Body of pancreas (tissue), 4 donors: ENCODE results near the gene NMRK1. TPM values are rescaled to one million over a fixed set of nuclear protein-coding genes. Genes with fewer than 3 reads are reported as not detected.

ENCODE experiments used
- ATAC-seq: fragments of 150-250 bp; one replicate; pipeline ENCODE4 v1.9.1; 2016
- DNase-seq, 4 donors: peaks; one replicate each; pipeline ENCODE4 v3.0.0-alpha.2; 2019
- H3K27ac ChIP-seq, 4 donors: fragments of 200-600 bp; sonication (generic); 1 replicate in 3 of 4; 2 replicates in 1 of 4; pipeline versions ENCODE4 v1.5.1 to v1.6.1; 2016 to 2019; ENCODE audit warnings: mild to moderate bottlenecking in 1 of 4, mixed read lengths in 1 of 4, moderate library complexity in 1 of 4
- H3K27me3 ChIP-seq, 2 donors: fragments of 200-600 bp; sonication (generic); one replicate each; pipeline ENCODE4 v1.6.0; 2016; ENCODE audit warnings: mild to moderate bottlenecking in 1 of 2
- H3K36me3 ChIP-seq, 2 donors: fragments of 200-600 bp; sonication (generic); replicated peaks in 1 of 2; 2 replicates each; pipeline ENCODE4 v1.5.1; 2016; ENCODE audit warnings: low read depth in 2 of 2; ENCODE audit not compliant: insufficient read depth in 1 of 2
- H3K4me1 ChIP-seq: fragments of 200-600 bp; sonication (generic); one replicate; pipeline ENCODE4 v1.6.0; 2016
- H3K4me3 ChIP-seq, 2 donors: fragments of 200-600 bp; sonication (generic); 1 replicate in 1 of 2; 2 replicates in 1 of 2; pipeline ENCODE4 v1.5.1; 2016 to 2019
- H3K9me3 ChIP-seq, 3 donors: fragments of 200-600 bp; sonication (generic); 1 replicate in 2 of 3; 2 replicates in 1 of 3; pipeline ENCODE4 v1.5.1; 2016
- POLR2A ChIP-seq, 3 donors: fragments of 450-650 bp; IDR thresholded peaks; one replicate each; pipeline ENCODE4 v1.6.1; 2016; ENCODE audit warnings: antibody characterized with exemption in 3 of 3, mild to moderate bottlenecking in 2 of 3
- WGBS, 2 donors: methylation state at CpG; one replicate each; pipeline ENCODE4 v1.1.5; 2017; 5-methylcytosine and 5-hydroxymethylcytosine counted together
- intact Hi-C: fragments of 100-400 bp; cut with DNase I; formaldehyde crosslinking; loops from one replicate; pipeline ENCODE4 v1.15.1; 2023
- small RNA-seq: library from RNA; depleted of rRNA; stranded (forward); fragments of <200 nt; gene quantifications from one replicate; pipeline ENCODE3, GENCODE V24; 2016
- total RNA-seq, 2 donors: library from RNA; depleted of rRNA; stranded (reverse); fragments of >200 nt; gene quantifications; one replicate each; pipeline ENCODE4 v1.1.0, GENCODE V29; 2016
- TF ChIP-seq, protein P1 (sequence below), 7 experiments: fragments of 450-650 bp in 4 of 7; fragments of 200-600 bp in 3 of 7; sonication (generic) in 3 of 7; IDR thresholded peaks; one replicate each; pipeline ENCODE4 v1.5.1; 2016 to 2019; ENCODE audit warnings: antibody characterized with exemption in 7 of 7

Gene NMRK1
- total RNA-seq, 2 donors from 2014 or later, result 12.5 to 31.1 TPM

- WGBS, 2 donors, result 88 to 90% methylated on average over 5 of the region's 5 CpGs
- no peak for TF ChIP-seq POLR2A (IDR thresholded peaks at IDR 0.05)
- TF ChIP-seq, protein P1, sequence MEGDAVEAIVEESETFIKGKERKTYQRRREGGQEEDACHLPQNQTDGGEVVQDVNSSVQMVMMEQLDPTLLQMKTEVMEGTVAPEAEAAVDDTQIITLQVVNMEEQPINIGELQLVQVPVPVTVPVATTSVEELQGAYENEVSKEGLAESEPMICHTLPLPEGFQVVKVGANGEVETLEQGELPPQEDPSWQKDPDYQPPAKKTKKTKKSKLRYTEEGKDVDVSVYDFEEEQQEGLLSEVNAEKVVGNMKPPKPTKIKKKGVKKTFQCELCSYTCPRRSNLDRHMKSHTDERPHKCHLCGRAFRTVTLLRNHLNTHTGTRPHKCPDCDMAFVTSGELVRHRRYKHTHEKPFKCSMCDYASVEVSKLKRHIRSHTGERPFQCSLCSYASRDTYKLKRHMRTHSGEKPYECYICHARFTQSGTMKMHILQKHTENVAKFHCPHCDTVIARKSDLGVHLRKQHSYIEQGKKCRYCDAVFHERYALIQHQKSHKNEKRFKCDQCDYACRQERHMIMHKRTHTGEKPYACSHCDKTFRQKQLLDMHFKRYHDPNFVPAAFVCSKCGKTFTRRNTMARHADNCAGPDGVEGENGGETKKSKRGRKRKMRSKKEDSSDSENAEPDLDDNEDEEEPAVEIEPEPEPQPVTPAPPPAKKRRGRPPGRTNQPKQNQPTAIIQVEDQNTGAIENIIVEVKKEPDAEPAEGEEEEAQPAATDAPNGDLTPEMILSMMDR (IDR thresholded peaks at IDR 0.05), result no peak
- no peaks in the 10 kb centered on the region for H3K36me3 ChIP-seq
- no peak overlapping the region for H3K4me3 ChIP-seq
- no peak for DNase-seq
- H3K27ac ChIP-seq, result no peak overlapping the region
- ATAC-seq, result no peak
- no peaks in the 10 kb centered on the region for H3K27me3 ChIP-seq
- H3K4me1 ChIP-seq, result peaks cover 10% of the 10 kb centered on the region
- intact Hi-C loops, result no loop called here
- no peaks in the 10 kb centered on the region for H3K9me3 ChIP-seq
These were observed 68.9 kb downstream of the NMRK1 start for GRCh38 chr9:75019022-75019421.

GRCh38 chr9:75017378-75017777 lies 70.6 kb downstream of the NMRK1 start:
- no peak for ATAC-seq

DNA sequence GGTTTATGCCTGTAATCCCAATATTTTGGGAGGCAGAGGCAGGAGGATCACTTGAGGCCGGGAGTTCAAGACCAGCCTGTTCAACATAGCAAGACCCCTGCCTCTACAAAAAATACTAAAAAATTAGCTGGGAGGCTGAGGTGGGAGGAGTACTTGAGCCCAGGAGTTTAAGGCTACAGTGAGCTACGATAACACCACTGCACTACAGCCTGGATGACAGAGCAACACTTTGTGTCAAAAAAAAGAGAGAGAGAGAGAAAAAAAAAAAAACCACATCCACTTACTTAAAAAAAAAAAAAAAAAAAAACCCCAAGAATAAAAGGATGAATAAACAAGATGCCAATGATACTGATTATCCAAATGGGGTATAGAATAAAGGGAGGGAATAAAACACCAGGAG lies 74.2 kb downstream of the NMRK1 start:
- ATAC-seq (no peak), DNase-seq (no peak)
- Histone ChIP-seq H3K36me3 (no peaks in the 10 kb centered on the region), H3K9me3 (no peaks in the 10 kb centered on the region), H3K4me1 (no peaks in the 10 kb centered on the region), H3K4me3 (no peak overlapping the region), H3K27me3 (no peaks in the 10 kb centered on the region), H3K27ac (no peak overlapping the region)
- TF ChIP-seq, protein P1 (IDR thresholded peaks at IDR 0.05), result no peak
- TF ChIP-seq POLR2A (IDR thresholded peaks at IDR 0.05), result no peak
- WGBS, 2 donors, result 82 to 88% methylated on average over 2 of the region's 2 CpGs
- intact Hi-C loops, result no loop called here

More at GRCh38 chr9:75017378-75017777, 70.6 kb downstream of the NMRK1 start:
- H3K36me3 ChIP-seq, result no peaks in the 10 kb centered on the region
- H3K4me1 ChIP-seq, result no peaks in the 10 kb centered on the region
- no peak overlapping the region for H3K27ac ChIP-seq
- H3K27me3 ChIP-seq, result no peaks in the 10 kb centered on the region
- intact Hi-C loops, result no loop called here
- WGBS, 2 donors, result 90 to 100% methylated on average over 3 of the region's 3 CpGs
- no peak overlapping the region for H3K4me3 ChIP-seq
- TF ChIP-seq POLR2A (IDR thresholded peaks at IDR 0.05), result no peak
- TF ChIP-seq, protein P1 (IDR thresholded peaks at IDR 0.05), result no peak
- no peak for DNase-seq
- H3K9me3 ChIP-seq, result no peaks in the 10 kb centered on the region

Small RNA genes lying within 50 kb of the gene (small RNA-seq; reads per million reads assigned to genes)
- gene RF02271, result not detected

Other genes with a start within 250 kb of the NMRK1 start
- under 1 TPM; under 0.01 to 0.33 TPM for gene TRPM6, start 200.2 kb downstream of the NMRK1 start, total RNA-seq
- gene C9orf40, start 135.2 kb downstream of the NMRK1 start, total RNA-seq, result 1 to 10 TPM; 1.3 to 9.9 TPM
- 10 to 100 TPM; 17.9 to 31.0 TPM for gene CARNMT1, start 59.9 kb downstream of the NMRK1 start, total RNA-seq
- 10 to 100 TPM; 10.4 to 12.9 TPM for gene OSTF1, start 359 bp upstream of the NMRK1 start, total RNA-seq